Naive thymus-derived CD4-positive, alpha-beta T cell (primary cell): ENCODE data around the gene EFNA1. TPM values are rescaled to one million over a fixed set of nuclear protein-coding genes. Genes with fewer than 3 reads are reported as not detected.

Source experiments
- ATAC-seq: fragments of 150-1000 bp; cut with Tn5 transposase; 2 replicates; pipeline ENCODE4 v1.10.0; 2021; ENCODE audit warnings: mild to moderate bottlenecking, moderate library complexity
- CTCF ChIA-PET: fragments of 350-600 bp; sonication (Branson Sonifier 250); formaldehyde crosslinking; loops from one replicate; lab custom pipeline; 2021; ENCODE audit warnings: antibody characterized with exemption; lab: Charles Lee
- POLR2A ChIA-PET: fragments of 350-600 bp; sonication (Branson Sonifier 250); formaldehyde crosslinking; loops from one replicate; lab custom pipeline; 2021; ENCODE audit warnings: antibody characterized with exemption, inconsistent platforms; lab: Charles Lee
- DNase-seq, 9 donors: peaks; one replicate each; pipeline versions ENCODE4 v3.0.0 to v3.0.0-alpha.2; 2020 to 2022; ENCODE audit warnings: mixed read lengths in 1 of 9
- H3K27ac ChIP-seq: one replicate; pipeline ENCODE4 v1.7.0; 2013; ENCODE audit warnings: mild to moderate bottlenecking, low read depth, low read length, moderate library complexity
- H3K27me3 ChIP-seq, 2 donors: one replicate each; pipeline ENCODE4 v1.7.0; 2013; ENCODE audit warnings: low read length in 2 of 2, mild to moderate bottlenecking in 2 of 2, moderate library complexity in 2 of 2; ENCODE audit not compliant: control insufficient read depth in 2 of 2, insufficient read depth in 2 of 2
- H3K36me3 ChIP-seq, 3 experiments: 1 replicate in 2 of 3; 2 replicates in 1 of 3; pipeline ENCODE4 v1.7.0; 2013; ENCODE audit warnings: low read length in 3 of 3, mild to moderate bottlenecking in 3 of 3, moderate library complexity in 1 of 3; ENCODE audit not compliant: insufficient read depth in 3 of 3, control insufficient read depth in 2 of 3
- H3K4me1 ChIP-seq, 2 donors: one replicate each; pipeline ENCODE4 v1.7.0; 2013; ENCODE audit warnings: low read length in 2 of 2, mild to moderate bottlenecking in 2 of 2, moderate library complexity in 1 of 2; ENCODE audit not compliant: control insufficient read depth in 2 of 2, insufficient read depth in 2 of 2
- H3K4me3 ChIP-seq: 2 replicates; pipeline ENCODE4 v1.7.0; 2013; ENCODE audit warnings: mild to moderate bottlenecking, low read length
- H3K9me3 ChIP-seq, 3 experiments: 1 replicate in 2 of 3; 2 replicates in 1 of 3; pipeline ENCODE4 v1.7.0; 2013; ENCODE audit warnings: low read length in 3 of 3; ENCODE audit not compliant: control insufficient read depth in 2 of 3
- H3K27ac Mint-ChIP-seq, 9 donors: one replicate each; pipeline ENCODE4 v1.8.0; 2020 to 2022; ENCODE audit warnings: mixed read lengths in 9 of 9, mild to moderate bottlenecking in 8 of 9, moderate library complexity in 5 of 9, inconsistent platforms in 2 of 9
- H3K27me3 Mint-ChIP-seq, 5 donors: one replicate each; pipeline ENCODE4 v1.8.0; 2021 to 2022; ENCODE audit warnings: mixed read lengths in 5 of 5, mild to moderate bottlenecking in 1 of 5
- H3K36me3 Mint-ChIP-seq, 5 donors: one replicate each; pipeline ENCODE4 v1.8.0; 2020 to 2022; ENCODE audit warnings: mixed read lengths in 5 of 5, mild to moderate bottlenecking in 3 of 5, inconsistent platforms in 1 of 5
- H3K4me1 Mint-ChIP-seq, 7 donors: one replicate each; pipeline ENCODE4 v1.8.0; 2020 to 2022; ENCODE audit warnings: mixed read lengths in 7 of 7, mild to moderate bottlenecking in 3 of 7, inconsistent platforms in 1 of 7
- H3K4me3 Mint-ChIP-seq, 10 donors: one replicate each; pipeline ENCODE4 v1.8.0; 2020 to 2022; ENCODE audit warnings: mild to moderate bottlenecking in 10 of 10, mixed read lengths in 10 of 10, moderate library complexity in 6 of 10, inconsistent platforms in 2 of 10
- H3K9me3 Mint-ChIP-seq, 11 donors: one replicate each; pipeline ENCODE4 v1.8.0; 2020 to 2022; ENCODE audit warnings: mixed read lengths in 11 of 11, mild to moderate bottlenecking in 4 of 11, inconsistent platforms in 1 of 11, moderate library complexity in 1 of 11
- intact Hi-C, 2 donors: fragments of 100-400 bp; cut with micrococcal nuclease; formaldehyde crosslinking; loops; one replicate each; pipeline ENCODE4 v1.15.1; 2023
- polyA plus RNA-seq, 2 donors: library from polyadenylated mRNA; unstranded; fragments of 300-500 nt; fragmentation: Illumina TruSeq; gene quantifications; one replicate each; pipeline ENCODE4 v1.2.3, GENCODE V29; 2021
- total RNA-seq, 6 experiments: library from RNA in 5 of 6; stranded (reverse) in 5 of 6; gene quantifications; 1 replicate in 5 of 6; 2 replicates in 1 of 6; pipeline ENCODE4 v1.2.3 and lab custom pipeline; 2021 to 2026

The EFNA1 gene
- total and polyA plus RNA-seq, 7 experiments from 2014 or later = 4.0 to 16.8 (median 7.1) TPM; not detected in 1

DNA sequence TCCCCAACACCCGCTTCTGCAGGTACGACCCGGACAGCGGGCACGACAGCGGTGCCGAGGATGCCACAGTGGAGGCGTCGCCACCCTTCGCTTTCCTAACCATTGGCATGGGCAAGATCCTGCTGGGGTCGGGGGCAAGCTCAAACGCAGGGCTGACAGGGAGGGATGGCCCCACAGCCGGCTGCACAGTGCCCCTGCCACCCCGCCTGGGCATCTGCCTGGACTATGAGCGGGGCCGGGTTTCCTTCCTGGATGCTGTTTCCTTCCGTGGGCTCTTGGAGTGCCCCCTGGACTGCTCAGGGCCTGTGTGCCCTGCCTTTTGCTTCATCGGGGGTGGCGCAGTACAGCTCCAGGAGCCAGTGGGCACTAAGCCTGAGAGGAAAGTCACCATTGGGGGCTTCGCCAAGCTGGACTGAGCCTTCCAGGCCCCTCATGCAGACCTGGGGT lies 56.1 kb downstream of the EFNA1 start:
- Histone ChIP-seq H3K4me3 (no peak overlapping the region), H3K36me3 (peaks cover 0 to 12% (median 0%) of the 10 kb centered on the region in 3 experiments), H3K27me3 (no peaks in the 10 kb centered on the region), H3K4me1 (no peaks in the 10 kb centered on the region), H3K9me3 (no peaks in the 10 kb centered on the region), H3K27ac (no peak overlapping the region)
- ChIA-PET POLR2A (interaction anchor here (0.6 to 1.0 kb wide), 2 partner anchors 10 to 283 kb away, joined by 3 to 4 read pairs; no protein-coding TSS in a partner anchor), CTCF (interaction anchor here (0.5 to 1.0 kb wide), 2 partner anchors 8 to 960 kb away, joined by 3 read pairs; no protein-coding TSS in a partner anchor)
- no peak for DNase-seq
- Mint-ChIP-seq H3K27ac (no peak overlapping the region), H3K27me3 (no peaks in the 10 kb centered on the region), H3K36me3 (peaks cover 0 to 14% (median 0%) of the 10 kb centered on the region in 5 donors), H3K4me1 (peaks cover 0 to 17% (median 7%) of the 10 kb centered on the region in 7 donors), H3K4me3 (no peak overlapping the region), H3K9me3 (peaks cover 0 to 3% (median 0%) of the 10 kb centered on the region in 11 donors)
- intact Hi-C loops = loop anchor here in 1 of 2 donors (1.0 kb wide), 1 partner anchor 10 kb away; no protein-coding TSS in a partner anchor
- no peak for ATAC-seq

DNA sequence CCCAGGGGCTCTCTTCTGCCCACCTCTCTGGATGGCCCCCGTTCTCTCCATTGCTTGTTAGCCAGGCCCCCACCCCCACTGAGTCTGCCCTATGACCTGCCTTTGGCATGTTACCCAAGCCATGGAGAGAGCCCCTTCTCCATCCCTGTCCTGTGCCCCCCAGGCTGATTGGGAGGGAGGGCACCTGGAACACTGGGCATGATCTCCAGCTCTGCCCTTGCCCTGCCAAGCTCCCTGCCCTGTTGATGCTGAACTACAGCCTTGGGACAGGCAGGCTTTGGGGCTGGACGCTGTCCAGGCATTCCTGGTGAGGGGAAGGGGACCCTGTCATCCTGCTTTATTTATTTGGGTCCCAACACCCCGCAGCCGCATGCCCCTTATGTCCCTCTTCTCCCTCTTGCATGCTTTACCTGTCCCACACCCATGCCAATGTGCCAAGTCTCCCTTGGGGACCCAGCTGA lies 56.7 kb downstream of the EFNA1 start:
- peaks cover 0 to 7% (median 0%) of the 10 kb centered on the region in 3 experiments for H3K36me3 ChIP-seq
- no peaks in the 10 kb centered on the region for H3K4me1 ChIP-seq
- Mint-ChIP-seq H3K36me3 (peaks cover 0 to 10% (median 0%) of the 10 kb centered on the region in 5 donors), H3K9me3 (peaks cover 0 to 3% (median 0%) of the 10 kb centered on the region in 11 donors), H3K27me3 (no peaks in the 10 kb centered on the region), H3K27ac (no peak overlapping the region), H3K4me1 (peaks cover 0 to 13% (median 7%) of the 10 kb centered on the region in 7 donors), H3K4me3 (no peak overlapping the region)
- H3K9me3 ChIP-seq = no peaks in the 10 kb centered on the region
- intact Hi-C loops = loop anchor here in 1 of 2 donors (1.0 kb wide), 1 partner anchor 9 kb away; no protein-coding TSS in a partner anchor
- DNase-seq (no peak), ATAC-seq (no peak)
- no peak overlapping the region for H3K27ac ChIP-seq
- ChIA-PET CTCF (interaction anchor here (1.0 kb wide), 1 partner anchor 9 kb away, joined by 3 read pairs; no protein-coding TSS in a partner anchor), POLR2A (interaction anchor here (1.0 kb wide), 1 partner anchor 9 kb away, joined by 3 read pairs; no protein-coding TSS in a partner anchor)
- H3K4me3 ChIP-seq = no peak overlapping the region
- no peaks in the 10 kb centered on the region for H3K27me3 ChIP-seq

Other genes with a start within 250 kb of the EFNA1 start
- 10 to 100 TPM; 11.3 to 35.1 (median 12.6) TPM for gene PMVK, start 191.2 kb upstream of the EFNA1 start, total RNA-seq
- 10 to 100 TPM; 38.7 to 41.4 TPM for gene PMVK, start 191.2 kb upstream of the EFNA1 start, polyA plus RNA-seq
- gene PBXIP1, start 171.8 kb upstream of the EFNA1 start, total RNA-seq = 100 to 1,000 TPM; 107 to 390 (median 383) TPM
- 100 to 1,000 TPM; 234 to 318 TPM for gene PBXIP1, start 171.8 kb upstream of the EFNA1 start, polyA plus RNA-seq
- gene PYGO2, start 166.1 kb upstream of the EFNA1 start, total RNA-seq = 10 to 100 TPM; 33.0 to 69.5 (median 46.2) TPM
- gene PYGO2, start 166.1 kb upstream of the EFNA1 start, polyA plus RNA-seq = 10 to 100 TPM; 33.0 to 64.0 TPM
- 10 to 100 TPM; 71.0 to 76.9 (median 73.7) TPM for gene SHC1, start 157.1 kb upstream of the EFNA1 start, total RNA-seq
- 10 to 100 TPM; 29.6 to 38.3 TPM for gene SHC1, start 157.1 kb upstream of the EFNA1 start, polyA plus RNA-seq
- gene CKS1B, start 153.2 kb upstream of the EFNA1 start, total RNA-seq = 100 to 1,000 TPM in 1 of 5 experiments, 10 to 100 TPM in 3, 1 to 10 TPM in 1; 8.4 to 105 (median 10.2) TPM
- gene CKS1B, start 153.2 kb upstream of the EFNA1 start, polyA plus RNA-seq = 10 to 100 TPM; 37.1 to 55.2 TPM
- 10 to 100 TPM; 24.4 to 50.2 (median 50.0) TPM for gene FLAD1, start 144.5 kb upstream of the EFNA1 start, total RNA-seq
- gene FLAD1, start 144.5 kb upstream of the EFNA1 start, polyA plus RNA-seq = 10 to 100 TPM; 33.3 to 45.8 TPM
- gene LENEP, start 134.3 kb upstream of the EFNA1 start, total RNA-seq = 1 to 10 TPM in 3 of 5 experiments, not detected in 2; 1.4 to 3.2 (median 2.6) TPM
- not detected for gene LENEP, start 134.3 kb upstream of the EFNA1 start, polyA plus RNA-seq
- 100 to 1,000 TPM in 1 of 5 experiments, 10 to 100 TPM in 4; 42.7 to 139 (median 61.0) TPM for gene ZBTB7B, start 125.1 kb upstream of the EFNA1 start, total RNA-seq
- 1 to 10 TPM; 3.0 to 6.7 TPM for gene ZBTB7B, start 125.1 kb upstream of the EFNA1 start, polyA plus RNA-seq
- 1 to 10 TPM in 4 of 5 experiments, under 1 TPM in 1; 0.22 to 3.3 (median 2.4) TPM for gene DCST2, start 94.1 kb upstream of the EFNA1 start, total RNA-seq
- not detected for gene DCST2, start 94.1 kb upstream of the EFNA1 start, polyA plus RNA-seq
- under 1 TPM in 3 of 5 experiments, not detected in 2; 0.19 to 0.78 (median 0.42) TPM for gene DCST1, start 94.1 kb upstream of the EFNA1 start, total RNA-seq
- not detected for gene DCST1, start 94.1 kb upstream of the EFNA1 start, polyA plus RNA-seq
- 10 to 100 TPM; 16.9 to 53.7 (median 28.8) TPM for gene ADAM15, start 76.6 kb upstream of the EFNA1 start, total RNA-seq
- gene ADAM15, start 76.6 kb upstream of the EFNA1 start, polyA plus RNA-seq = 1 to 10 TPM; 5.8 to 8.5 TPM
- 1 to 10 TPM; 3.9 to 9.4 (median 7.7) TPM for gene EFNA4, start 64.1 kb upstream of the EFNA1 start, total RNA-seq
- 1 to 10 TPM; 2.1 to 3.9 TPM for gene EFNA4, start 64.1 kb upstream of the EFNA1 start, polyA plus RNA-seq
- 1 to 10 TPM in 4 of 5 experiments, under 1 TPM in 1; 0.42 to 4.0 (median 2.7) TPM for gene EFNA3, start 49.0 kb upstream of the EFNA1 start, total RNA-seq
- under 1 TPM; 0.51 to 0.72 TPM for gene EFNA3, start 49.0 kb upstream of the EFNA1 start, polyA plus RNA-seq
- 10 to 100 TPM; 21.1 to 35.6 (median 24.3) TPM for gene SLC50A1, start 8.0 kb downstream of the EFNA1 start, total RNA-seq
- gene SLC50A1, start 8.0 kb downstream of the EFNA1 start, polyA plus RNA-seq = 10 to 100 TPM; 51.0 to 64.8 TPM
- 10 to 100 TPM; 29.1 to 50.4 (median 43.8) TPM for gene DPM3, start 12.7 kb downstream of the EFNA1 start, total RNA-seq
- 100 to 1,000 TPM in 1 of 2 donors, 10 to 100 TPM in 1; 99.2 to 128 TPM for gene DPM3, start 12.7 kb downstream of the EFNA1 start, polyA plus RNA-seq
- gene KRTCAP2, start 45.4 kb downstream of the EFNA1 start, total RNA-seq = 100 to 1,000 TPM in 4 of 5 experiments, 10 to 100 TPM in 1; 97.4 to 236 (median 155) TPM
- gene KRTCAP2, start 45.4 kb downstream of the EFNA1 start, polyA plus RNA-seq = 100 to 1,000 TPM; 450 to 469 TPM
- 10 to 100 TPM in 1 of 5 experiments, 1 to 10 TPM in 4; 3.5 to 21.9 (median 4.1) TPM for gene TRIM46, start 46.0 kb downstream of the EFNA1 start, total RNA-seq
- gene TRIM46, start 46.0 kb downstream of the EFNA1 start, polyA plus RNA-seq = 1 to 10 TPM in 1 of 2 donors, under 1 TPM in 1; 0.69 to 1.3 TPM
- 10 to 100 TPM; 26.0 to 35.9 (median 28.1) TPM for gene THBS3, start 80.0 kb downstream of the EFNA1 start, total RNA-seq
- 1 to 10 TPM in 1 of 2 donors, under 1 TPM in 1; 0.87 to 2.6 TPM for gene THBS3, start 80.0 kb downstream of the EFNA1 start, polyA plus RNA-seq
- 10 to 100 TPM; 19.5 to 40.8 (median 22.0) TPM for gene MTX1, start 80.8 kb downstream of the EFNA1 start, total RNA-seq
- gene MTX1, start 80.8 kb downstream of the EFNA1 start, polyA plus RNA-seq = 10 to 100 TPM; 48.9 to 49.9 TPM
- gene ENTREP3, start 127.6 kb downstream of the EFNA1 start, total RNA-seq = 10 to 100 TPM in 4 of 5 experiments, 1 to 10 TPM in 1; 8.2 to 24.3 (median 13.8) TPM
- gene ENTREP3, start 127.6 kb downstream of the EFNA1 start, polyA plus RNA-seq = 1 to 10 TPM; 1.8 to 2.0 TPM
- 100 to 1,000 TPM in 3 of 5 experiments, 10 to 100 TPM in 2; 50.8 to 118 (median 100) TPM for gene SCAMP3, start 134.5 kb downstream of the EFNA1 start, total RNA-seq
- gene SCAMP3, start 134.5 kb downstream of the EFNA1 start, polyA plus RNA-seq = 100 to 1,000 TPM; 141 to 219 TPM
- 100 to 1,000 TPM in 2 of 5 experiments, 10 to 100 TPM in 3; 72.2 to 137 (median 94.7) TPM for gene CLK2, start 145.6 kb downstream of the EFNA1 start, total RNA-seq
- gene CLK2, start 145.6 kb downstream of the EFNA1 start, polyA plus RNA-seq = 10 to 100 TPM; 16.7 to 31.0 TPM
- gene HCN3, start 149.6 kb downstream of the EFNA1 start, total RNA-seq = 1 to 10 TPM; 1.6 to 3.3 (median 2.8) TPM
- gene HCN3, start 149.6 kb downstream of the EFNA1 start, polyA plus RNA-seq = under 1 TPM in 1 of 2 donors, not detected in 1; 0.07 TPM
- not detected for gene PKLR, start 173.6 kb downstream of the EFNA1 start, total RNA-seq
- under 1 TPM in 1 of 2 donors, not detected in 1; 0.06 TPM for gene PKLR, start 173.6 kb downstream of the EFNA1 start, polyA plus RNA-seq
- 100 to 1,000 TPM in 1 of 5 experiments, 10 to 100 TPM in 4; 58.5 to 193 (median 79.0) TPM for gene FDPS, start 181.0 kb downstream of the EFNA1 start, total RNA-seq
- 100 to 1,000 TPM in 1 of 2 donors, 10 to 100 TPM in 1; 99.3 to 102 TPM for gene FDPS, start 181.0 kb downstream of the EFNA1 start, polyA plus RNA-seq
- 10 to 100 TPM; 14.9 to 26.8 (median 15.7) TPM for gene RUSC1, start 193.0 kb downstream of the EFNA1 start, total RNA-seq
- gene RUSC1, start 193.0 kb downstream of the EFNA1 start, polyA plus RNA-seq = 1 to 10 TPM; 6.8 to 7.7 TPM